K562 (cell line): ENCODE measurements around the gene NEU3. TPM values are rescaled to one million over a fixed set of nuclear protein-coding genes. Genes with fewer than 3 reads are reported as not detected.

Source experiments
- CAMTA2 ChIP-seq: fragments of 250-450 bp; sonication (Bioruptor Pico); conservative IDR thresholded peaks from 2 replicates; pipeline ENCODE4 v1.5.1; 2022
- CBX5 ChIP-seq: IDR thresholded peaks from 2 replicates; pipeline ENCODE4 v1.6.1; 2014; ENCODE audit warnings: low read depth, borderline replicate concordance
- COPS2 ChIP-seq: fragments of 450-650 bp; conservative IDR thresholded peaks from 2 replicates; pipeline ENCODE4 v1.6.1; 2016; ENCODE audit warnings: mild to moderate bottlenecking, moderate library complexity
- CREB5 ChIP-seq: fragments of 250-450 bp; sonication (Bioruptor Pico); IDR thresholded peaks from 2 replicates; pipeline ENCODE4 v1.5.0; 2020; ENCODE audit warnings: mild to moderate bottlenecking
- CREBBP ChIP-seq: IDR thresholded peaks from one replicate; pipeline ENCODE4 v1.6.1; 2012; ENCODE audit warnings: low read depth, mild to moderate bottlenecking, control low read depth, inconsistent platforms, low read length
- CTBP1 ChIP-seq: fragments of 450-650 bp; IDR thresholded peaks from 2 replicates; pipeline ENCODE4 v1.6.1; 2016; ENCODE audit warnings: borderline replicate concordance
- ETV1 ChIP-seq: fragments of 450-650 bp; conservative IDR thresholded peaks from 2 replicates; pipeline ENCODE4 v1.6.1; 2016; ENCODE audit warnings: missing genetic modification characterization, control low read depth, low read depth, missing compliant biosample characterization
- ETV5 ChIP-seq: sonication (generic); formaldehyde crosslinking; IDR thresholded peaks from 2 replicates; pipeline ENCODE4 v1.4.0; 2020; ENCODE audit warnings: low read depth, mild to moderate bottlenecking, missing genetic modification reagents
- FOS ChIP-seq: IDR thresholded peaks from 3 replicates; pipeline ENCODE4 v1.6.1; 2011; ENCODE audit not compliant: insufficient read length; ENCODE audit errors: extremely low read depth
- KLF16 ChIP-seq: IDR thresholded peaks from 2 replicates; pipeline ENCODE4 v1.6.1; 2016; ENCODE audit warnings: antibody characterized with exemption
- MECOM ChIP-seq: fragments of 250-450 bp; sonication (Bioruptor Pico); IDR thresholded peaks from 2 replicates; pipeline ENCODE4 v1.8.0; 2022; ENCODE audit warnings: inconsistent platforms
- MLLT1 ChIP-seq, 2 experiments: fragments of 450-650 bp; IDR thresholded peaks; 2 replicates each; pipeline ENCODE4 v1.6.1; 2016
- MLX ChIP-seq, 2 experiments: fragments of 450-650 bp in 1 of 2; sonication (generic) in 1 of 2; formaldehyde crosslinking; conservative IDR thresholded peaks; 2 replicates each; pipeline versions ENCODE4 v1.4.0 to v1.8.1; 2020 to 2022; ENCODE audit warnings: mild to moderate bottlenecking in 1 of 2, missing genetic modification reagents in 1 of 2
- MYC ChIP-seq, 2 experiments: fragments of 250-450 bp in 1 of 2; sonication (Bioruptor Pico) in 1 of 2; IDR thresholded peaks; 2 replicates each; pipeline versions ENCODE4 v1.5.1 to v1.6.1; 2012 to 2021; ENCODE audit warnings: low read depth in 2 of 2, borderline replicate concordance in 1 of 2, improper control_type of control experiment in 1 of 2, low read length in 1 of 2, mild to moderate bottlenecking in 1 of 2, moderate library complexity in 1 of 2
- NR2C1 ChIP-seq, 2 experiments: fragments of 450-650 bp; IDR thresholded peaks; 2 replicates each; pipeline ENCODE4 v1.6.1; 2017; ENCODE audit warnings: mild to moderate bottlenecking in 2 of 2, antibody characterized with exemption in 1 of 2, inconsistent platforms in 1 of 2, missing compliant biosample characterization in 1 of 2, missing genetic modification characterization in 1 of 2
- NR2C2 ChIP-seq, 2 experiments: fragments of 200-800 bp in 1 of 2; sonication (Bioruptor generic) in 1 of 2; sonication (generic) in 1 of 2; formaldehyde crosslinking in 1 of 2; IDR thresholded peaks; 2 replicates each; pipeline versions ENCODE4 v1.6.1 to v1.8.0; 2016 to 2022; ENCODE audit warnings: mild to moderate bottlenecking in 1 of 2, missing compliant biosample characterization in 1 of 2, missing genetic modification characterization in 1 of 2, missing genetic modification reagents in 1 of 2
- PHF21A ChIP-seq: fragments of 450-650 bp; IDR thresholded peaks from 2 replicates; pipeline ENCODE4 v1.6.1; 2017; ENCODE audit warnings: low read depth, borderline replicate concordance
- SAP30 ChIP-seq: fragments of 200-600 bp; sonication (generic); IDR thresholded peaks from 2 replicates; pipeline ENCODE4 v1.6.1; 2012; ENCODE audit warnings: borderline replicate concordance, low read depth, mild to moderate bottlenecking, moderate library complexity, low read length, control low read depth, inconsistent platforms; ENCODE audit not compliant: insufficient read depth, poor library complexity, severe bottlenecking
- SETDB1 ChIP-seq: IDR thresholded peaks from one replicate; pipeline ENCODE4 v1.6.1; 2012; ENCODE audit warnings: low read length, control low read depth, inconsistent platforms
- SMARCE1 ChIP-seq: fragments of 450-650 bp; IDR thresholded peaks from 2 replicates; pipeline ENCODE4 v1.7.1; 2016; ENCODE audit warnings: mild to moderate bottlenecking
- TCFL5 ChIP-seq: fragments of 250-450 bp; sonication (Bioruptor Pico); conservative IDR thresholded peaks from 2 replicates; pipeline ENCODE4 v1.6.1; 2021; ENCODE audit warnings: mild to moderate bottlenecking, moderate library complexity, matching md5 sums
- TEAD2 ChIP-seq: fragments of 450-650 bp; IDR thresholded peaks from 2 replicates; pipeline ENCODE4 v1.6.1; 2016; ENCODE audit warnings: missing genetic modification characterization, control low read depth, missing compliant biosample characterization
- ZFPM2 ChIP-seq: fragments of 250-450 bp; sonication (Bioruptor Pico); IDR thresholded peaks from 2 replicates; pipeline ENCODE4 v1.5.1; 2022; ENCODE audit warnings: mild to moderate bottlenecking
- ZNF282 ChIP-seq: sonication (generic); formaldehyde crosslinking; IDR thresholded peaks from 2 replicates; pipeline ENCODE4 v1.8.1; 2023; ENCODE audit warnings: missing genetic modification reagents
- ZNF316 ChIP-seq: fragments of 450-650 bp; IDR thresholded peaks from 2 replicates; pipeline ENCODE4 v1.6.1; 2016
- ZNF444 ChIP-seq: fragments of 250-450 bp; sonication (Bioruptor Pico); IDR thresholded peaks from 2 replicates; pipeline ENCODE4 v1.4.0; 2020; ENCODE audit warnings: mild to moderate bottlenecking, moderate library complexity
- polyA plus RNA-seq, 8 experiments: library from polyadenylated mRNA; depleted of rRNA in 4 of 8; stranded (reverse) in 5 of 8; unstranded in 3 of 8; fragments of >200 nt; fragmentation: Nextera tagmentation in 2 of 8; fragmentation: Illumina TruSeq in 1 of 8; extraction: Ambion mirVana in 2 of 8; extraction: Trizol in 1 of 8; gene quantifications; 2 replicates each; pipeline versions ENCODE4 v1.2.1 to v1.2.3, GENCODE V29; 2011 to 2014; ENCODE audit warnings: inconsistent platforms in 1 of 8, missing spikeins in 1 of 8
- total RNA-seq, 7 experiments: library from RNA; depleted of rRNA in 6 of 7; stranded (reverse); fragments of >200 nt in 6 of 7; fragmentation: Illumina TruSeq in 2 of 7; extraction: Trizol in 2 of 7; gene quantifications; 2 replicates each; pipeline versions ENCODE4 v1.2.1 to v1.2.3, GENCODE V29; 2011 to 2021; ENCODE audit warnings: low replicate concordance in 1 of 7

The NEU3 gene
- total and polyA plus RNA-seq, 9 of the 15 experiments (the other 6 are each of a cell fraction or from before 2014, with no cell fraction given): 6.2 to 41.3 (median 31.1) TPM

- TF ChIP-seq MLLT1 (IDR thresholded peaks at IDR 0.05) (no peak), CREBBP (no peak), SETDB1 (no peak), MYC (IDR thresholded peaks at IDR 0.05; ENCODE audit: low read depth, low read length) (no peak), MYC (CRISPR knock-in tag; IDR thresholded peaks at IDR 0.05; ENCODE audit: borderline replicate concordance, low read depth) (no peak), NR2C2 (CRISPR knock-in tag; IDR thresholded peaks at IDR 0.05) (no peak), NR2C2 (tag; IDR thresholded peaks at IDR 0.05) (peak; percentile 39; the same call in 1 of the 2 replicates), SMARCE1 (peak; percentile 47; the same call in 1 of the 2 replicates), CAMTA2 (CRISPR knock-in tag) (no peak), KLF16 (no peak), TCFL5 (CRISPR knock-in tag) (no peak), ZFPM2 (CRISPR knock-in tag) (no peak), FOS (no peak), MECOM (peak; percentile 82), MLX (CRISPR knock-in tag; conservative IDR thresholded peaks at IDR 0.05) (no peak), PHF21A (no peak), CREB5 (CRISPR knock-in tag) (no peak), ZNF282 (CRISPR knock-in tag) (no peak), ZNF316 (peak; percentile 98), NR2C1 (IDR thresholded peaks at IDR 0.05) (no peak), NR2C1 (tag; IDR thresholded peaks at IDR 0.05) (no peak), ETV1 (tag) (no peak), ZNF444 (CRISPR knock-in tag) (no peak), CTBP1 (peak; percentile 44; the same call in 1 of the 2 replicates), COPS2 (no peak), SAP30 (no peak), CBX5 (no peak), ETV5 (CRISPR knock-in tag) (no peak), TEAD2 (tag) (no peak)
Measured at GRCh38 chr11:75013051-75013450, 24.3 kb downstream of the NEU3 start (continued).
